Upper lobe of right lung (tissue), 1 donor: ENCODE results near the gene COL10A1. TPM values are rescaled to one million over a fixed set of nuclear protein-coding genes. Genes with fewer than 3 reads are reported as not detected.

Source experiments
- ATAC-seq: fragments of 200-7000 bp; cut with Tn5 transposase; one replicate; pipeline ENCODE4 v1.9.1; 2020; ENCODE audit warnings: mild to moderate bottlenecking, moderate library complexity
- DNase-seq: peaks from one replicate; pipeline ENCODE4 v3.0.0-alpha.2; 2020
- H3K27ac ChIP-seq: fragments of 200-600 bp; one replicate; pipeline ENCODE4 v1.8.0; 2022
- H3K27me3 ChIP-seq: fragments of 200-600 bp; one replicate; pipeline ENCODE4 v1.8.0; 2022; ENCODE audit warnings: mild to moderate bottlenecking
- H3K36me3 ChIP-seq: fragments of 200-600 bp; one replicate; pipeline ENCODE4 v1.8.0; 2022
- H3K4me1 ChIP-seq: fragments of 200-600 bp; one replicate; pipeline ENCODE4 v1.8.0; 2022
- H3K4me3 ChIP-seq: fragments of 200-600 bp; one replicate; pipeline ENCODE4 v1.8.0; 2022; ENCODE audit warnings: mild to moderate bottlenecking
- H3K9me3 ChIP-seq: fragments of 200-600 bp; one replicate; pipeline ENCODE4 v1.8.0; 2022
- intact Hi-C: fragments of 100-400 bp; cut with DNase I; formaldehyde crosslinking; loops from one replicate; pipeline ENCODE4 v1.11.0; 2022
- total RNA-seq: library from RNA; stranded (reverse); fragmentation: NEBNext Ultra II Directional; extraction: Animal tissue kit (Norgen Biotek cat#: 25700); gene quantifications from one replicate; pipeline ENCODE4 v1.2.1, GENCODE V29; 2021
- TF ChIP-seq, protein P1 (sequence below): fragments of 200-600 bp; IDR thresholded peaks from one replicate; pipeline ENCODE4 v1.8.0; 2022; ENCODE audit warnings: antibody characterized with exemption
- donor health status: DM: no; HTN: yes; CAD: no; lungs with severe emphysema.

Gene COL10A1
- total RNA-seq, 1 donor from 2014 or later = 2.8 TPM

GRCh38 chr6:116127771-116128493, 2.0 kb upstream of the COL10A1 start:
- H3K27ac ChIP-seq = no peak overlapping the region
- peaks cover 9% of the 10 kb centered on the region for H3K4me1 ChIP-seq
- intact Hi-C loops = no loop called here
- no peaks in the 10 kb centered on the region for H3K36me3 ChIP-seq
- no peak overlapping the region for H3K4me3 ChIP-seq
- TF ChIP-seq, protein P1, sequence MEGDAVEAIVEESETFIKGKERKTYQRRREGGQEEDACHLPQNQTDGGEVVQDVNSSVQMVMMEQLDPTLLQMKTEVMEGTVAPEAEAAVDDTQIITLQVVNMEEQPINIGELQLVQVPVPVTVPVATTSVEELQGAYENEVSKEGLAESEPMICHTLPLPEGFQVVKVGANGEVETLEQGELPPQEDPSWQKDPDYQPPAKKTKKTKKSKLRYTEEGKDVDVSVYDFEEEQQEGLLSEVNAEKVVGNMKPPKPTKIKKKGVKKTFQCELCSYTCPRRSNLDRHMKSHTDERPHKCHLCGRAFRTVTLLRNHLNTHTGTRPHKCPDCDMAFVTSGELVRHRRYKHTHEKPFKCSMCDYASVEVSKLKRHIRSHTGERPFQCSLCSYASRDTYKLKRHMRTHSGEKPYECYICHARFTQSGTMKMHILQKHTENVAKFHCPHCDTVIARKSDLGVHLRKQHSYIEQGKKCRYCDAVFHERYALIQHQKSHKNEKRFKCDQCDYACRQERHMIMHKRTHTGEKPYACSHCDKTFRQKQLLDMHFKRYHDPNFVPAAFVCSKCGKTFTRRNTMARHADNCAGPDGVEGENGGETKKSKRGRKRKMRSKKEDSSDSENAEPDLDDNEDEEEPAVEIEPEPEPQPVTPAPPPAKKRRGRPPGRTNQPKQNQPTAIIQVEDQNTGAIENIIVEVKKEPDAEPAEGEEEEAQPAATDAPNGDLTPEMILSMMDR = no peak
- no peaks in the 10 kb centered on the region for H3K27me3 ChIP-seq
- no peak for DNase-seq
- no peaks in the 10 kb centered on the region for H3K9me3 ChIP-seq
- no peak for ATAC-seq

GRCh38 chr6:116120430-116120829, 5.5 kb downstream of the COL10A1 start:
- Histone ChIP-seq H3K27ac (no peak overlapping the region), H3K27me3 (no peaks in the 10 kb centered on the region), H3K4me3 (no peak overlapping the region), H3K4me1 (no peaks in the 10 kb centered on the region), H3K36me3 (peaks cover 29% of the 10 kb centered on the region), H3K9me3 (no peaks in the 10 kb centered on the region)
- TF ChIP-seq, protein P1 = no peak
- no peak for DNase-seq
- intact Hi-C loops = no loop called here
- ATAC-seq = peak; percentile 10

DNA sequence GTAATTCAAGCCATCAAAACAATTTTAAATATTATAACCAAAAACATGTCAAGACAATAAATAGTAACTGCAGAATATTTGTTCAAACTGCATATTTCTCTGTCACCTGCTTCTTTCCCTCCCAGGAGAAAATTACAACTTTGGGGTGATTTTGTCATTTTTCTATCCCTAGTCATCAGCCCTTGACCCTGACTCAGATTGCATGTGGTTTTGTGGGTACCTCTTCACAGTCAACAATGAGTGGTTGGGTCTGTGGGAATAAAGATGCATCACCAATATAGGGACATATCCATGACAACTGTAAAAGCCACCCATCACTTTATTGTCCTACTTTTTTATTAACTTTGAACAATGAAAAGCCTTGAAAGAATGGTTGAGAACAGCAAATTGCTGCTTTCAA, 7.3 kb downstream of the COL10A1 start:
- intact Hi-C loops = no loop called here
- ATAC-seq = no peak

DNA sequence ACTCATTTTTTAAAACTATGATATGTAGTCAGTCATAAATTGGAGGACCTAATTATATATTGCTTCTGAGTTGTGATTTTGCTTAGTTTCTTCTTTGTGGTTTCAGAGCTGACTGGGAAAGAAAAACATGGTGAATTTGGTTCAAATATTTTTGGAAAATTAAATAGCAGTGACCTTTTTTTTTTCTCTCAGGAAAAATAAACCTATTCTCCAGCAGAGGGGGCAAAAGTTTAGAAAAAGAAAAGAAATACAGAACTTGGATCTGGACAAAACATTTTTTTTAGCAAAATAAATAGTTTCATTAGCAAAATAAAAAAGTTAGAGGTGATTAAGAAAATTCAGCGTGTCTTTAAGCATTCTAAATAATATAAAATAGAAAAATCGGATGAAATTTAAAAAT, 10.2 kb downstream of the COL10A1 start:
- TF ChIP-seq, protein P1 = peak; percentile 32

More for the DNA sequence above, 7.3 kb downstream of the COL10A1 start:
- no peak overlapping the region for H3K4me3 ChIP-seq
- H3K36me3 ChIP-seq = peaks cover 44% of the 10 kb centered on the region
- H3K27ac ChIP-seq = no peak overlapping the region
- no peaks in the 10 kb centered on the region for H3K27me3 ChIP-seq
- no peaks in the 10 kb centered on the region for H3K4me1 ChIP-seq
- no peaks in the 10 kb centered on the region for H3K9me3 ChIP-seq
- TF ChIP-seq, protein P1 = no peak
- DNase-seq = no peak

GRCh38 chr6:116113386-116113785, 12.5 kb downstream of the COL10A1 start:
- ATAC-seq (no peak), DNase-seq (no peak)
- Histone ChIP-seq H3K27me3 (no peaks in the 10 kb centered on the region), H3K27ac (no peak overlapping the region), H3K4me3 (no peak overlapping the region), H3K9me3 (no peaks in the 10 kb centered on the region), H3K36me3 (peaks cover 87% of the 10 kb centered on the region), H3K4me1 (no peaks in the 10 kb centered on the region)
- TF ChIP-seq, protein P1 = no peak
- intact Hi-C loops = no loop called here

More for the DNA sequence above, 10.2 kb downstream of the COL10A1 start:
- no peaks in the 10 kb centered on the region for H3K9me3 ChIP-seq
- DNase-seq = no peak
- H3K27ac ChIP-seq = no peak overlapping the region
- H3K4me1 ChIP-seq = no peaks in the 10 kb centered on the region
- no peaks in the 10 kb centered on the region for H3K27me3 ChIP-seq
- H3K36me3 ChIP-seq = peaks cover 70% of the 10 kb centered on the region
- no peak overlapping the region for H3K4me3 ChIP-seq
- no peak for ATAC-seq
- intact Hi-C loops = no loop called here
